Activated CD8-positive, alpha-beta memory T cell treated with anti-CD3 and anti-CD28 coated beads, Interleukin-2, amount 50 U/mL, for 1 hour (primary cell): Measurements from ENCODE around the gene CPD.

Experiments
- DNase-seq: peaks from one replicate; pipeline ENCODE4 v3.0.0-alpha.2; 2020; ENCODE audit errors: extremely low read depth

Gene CPD

DNA sequence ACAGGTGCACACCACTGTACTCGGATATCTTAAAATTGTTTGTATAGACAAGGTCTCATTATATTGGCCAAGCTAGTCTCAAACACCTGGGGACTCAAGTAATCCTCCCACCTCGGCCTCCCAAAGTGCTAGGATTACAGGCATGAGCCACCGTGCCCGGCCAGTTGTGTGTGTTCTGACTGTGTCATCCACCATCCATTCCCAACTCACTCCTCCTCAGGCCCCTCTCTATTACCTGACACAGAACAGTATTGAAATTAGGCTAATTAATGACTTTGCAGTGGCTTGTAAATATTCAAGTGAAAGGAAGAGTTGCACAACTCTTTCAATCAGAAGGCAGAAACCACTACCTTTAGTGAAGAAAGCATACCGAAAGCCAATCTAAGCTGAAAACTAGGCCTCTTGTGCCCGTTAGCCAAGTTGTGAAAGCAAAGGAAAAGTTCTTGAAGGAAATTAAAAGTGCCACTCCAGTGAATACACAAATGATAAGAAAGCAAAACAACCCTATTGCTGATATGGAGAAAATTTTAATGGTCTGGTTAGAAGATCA, 127.2 kb downstream of the CPD start:
- DNase-seq, result no peak

GRCh38 chr17:30506481-30506880, 127.8 kb downstream of the CPD start:
- DNase-seq, result no peak

DNA sequence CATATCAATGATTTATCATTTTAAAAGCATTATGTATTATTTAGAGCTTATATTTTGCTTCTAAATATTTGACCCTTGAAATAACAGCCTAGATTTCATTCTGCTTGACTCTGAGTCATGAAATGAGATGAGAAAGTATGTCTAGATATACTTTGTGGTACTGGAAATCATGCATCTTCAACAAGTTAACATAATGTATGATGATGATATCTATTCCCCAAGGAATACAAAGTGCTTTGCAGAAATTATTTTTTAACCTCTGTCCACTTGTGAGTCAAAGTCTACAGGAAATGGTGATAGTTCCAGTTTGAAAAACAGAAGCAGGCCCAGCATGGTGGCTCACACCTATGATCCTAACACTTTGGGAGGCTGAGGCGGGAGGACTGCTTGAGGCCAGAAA, 134.6 kb downstream of the CPD start:
- DNase-seq, result no peak

- DNase-seq, result no peak
Observed at GRCh38 chr17:30514895-30515596, 136.3 kb downstream of the CPD start.

- DNase-seq, result no peak
Observed at GRCh38 chr17:30517786-30518185, 139.1 kb downstream of the CPD start.

DNA sequence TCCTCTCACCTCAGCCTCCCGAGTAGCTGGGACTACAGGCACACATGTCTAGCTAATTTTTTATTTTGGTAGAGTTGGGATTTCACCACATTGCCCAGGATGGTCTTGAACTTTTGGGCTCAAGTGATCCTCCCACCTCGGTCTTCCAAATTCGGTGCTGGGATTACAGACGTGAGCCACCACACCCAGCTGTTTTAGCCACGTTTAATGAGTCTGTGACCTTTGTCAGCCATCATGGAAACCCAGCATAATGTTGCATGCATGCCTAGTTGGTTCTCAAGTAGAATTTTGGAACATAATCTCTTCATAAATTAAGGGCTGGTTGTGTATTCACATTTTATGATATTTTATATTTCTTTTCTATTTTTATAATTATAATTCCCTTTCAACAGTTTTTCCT, 140.4 kb downstream of the CPD start:
- no peak for DNase-seq
